ENCODE measurements around the gene TENM4. TPM values are rescaled to one million over a fixed set of nuclear protein-coding genes. Genes with fewer than 3 reads are reported as not detected.

Gene TENM4
- total and polyA plus RNA-seq, 2 of the 8 experiments (the other 6 are each of a cell fraction or from before 2014, with no cell fraction given) = 3.5 to 7.2 TPM

- no peak for TF ChIP-seq CHD7 (IDR thresholded peaks at IDR 0.05; ENCODE audit: insufficient replicate concordance, low read length)
Measured at GRCh38 chr11:79094616-79095015, 346.2 kb downstream of the TENM4 start (continued).
